Ramos (cell line): Measurements from ENCODE around the gene SIGLECL1.

Experiments used
- in situ Hi-C: fragments of 300-500 bp; cut with MboI; formaldehyde crosslinking; loops from one replicate; pipeline ENCODE4 v1.14.3; 2022; ENCODE audit warnings: low sequenced_read_pairs; ENCODE audit not compliant: unreplicated experiment

The SIGLECL1 gene

DNA sequence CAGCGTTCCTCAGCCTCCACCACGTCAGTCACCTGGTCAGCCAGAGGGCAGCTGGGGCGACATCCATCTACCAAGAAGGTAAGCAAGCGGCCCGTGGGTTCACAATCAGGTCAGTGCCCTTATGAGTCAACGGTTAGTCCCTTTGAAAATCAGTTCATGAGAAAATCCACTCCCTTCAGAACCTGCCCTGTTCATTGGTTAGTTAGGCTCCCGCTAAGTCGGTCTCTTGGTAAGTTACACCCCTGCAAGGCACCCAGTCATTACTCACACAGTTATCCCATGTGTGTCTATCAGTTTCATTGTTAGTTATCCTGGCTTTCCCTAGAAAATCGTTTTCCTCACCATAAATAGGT, 564 bp downstream of the SIGLECL1 start:
- in situ Hi-C loops: no loop called here

DNA sequence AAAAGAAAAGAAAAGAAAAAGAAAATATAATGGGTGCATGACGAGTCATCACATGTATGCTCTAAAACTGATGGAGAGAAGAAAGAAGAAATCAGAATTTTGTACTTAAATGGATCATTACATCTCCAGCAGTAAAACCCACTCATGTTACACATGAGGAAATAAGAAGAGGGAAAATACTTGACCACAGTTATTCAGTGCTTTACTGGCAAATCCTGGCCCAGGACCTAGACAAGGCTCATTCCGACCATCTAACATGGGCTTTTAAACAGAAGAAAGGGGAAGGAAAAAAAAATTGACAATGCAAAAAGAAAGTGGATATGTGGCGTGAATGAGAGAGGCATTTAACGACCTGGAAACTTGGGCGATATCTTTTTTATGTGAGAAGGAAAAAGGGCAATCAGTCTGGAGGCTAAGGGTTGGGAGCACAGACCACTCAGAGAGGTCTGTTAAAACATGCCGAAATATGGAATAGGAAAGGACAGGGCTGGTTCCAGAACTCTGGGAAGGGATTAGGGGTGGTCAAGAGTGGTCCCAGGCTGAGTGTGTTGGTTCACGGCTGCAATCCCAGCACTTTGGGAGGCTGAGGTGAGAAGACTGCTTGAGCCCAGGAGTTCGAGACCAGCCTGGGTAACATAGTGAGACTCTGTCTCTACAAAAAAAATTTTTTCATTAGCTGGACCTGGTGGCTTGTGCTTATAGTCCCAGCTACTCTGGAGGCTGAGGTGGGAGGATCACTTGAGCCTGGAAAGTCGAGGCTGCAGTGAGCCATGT, 1.6 kb downstream of the SIGLECL1 start:
- in situ Hi-C loops: no loop called here

DNA sequence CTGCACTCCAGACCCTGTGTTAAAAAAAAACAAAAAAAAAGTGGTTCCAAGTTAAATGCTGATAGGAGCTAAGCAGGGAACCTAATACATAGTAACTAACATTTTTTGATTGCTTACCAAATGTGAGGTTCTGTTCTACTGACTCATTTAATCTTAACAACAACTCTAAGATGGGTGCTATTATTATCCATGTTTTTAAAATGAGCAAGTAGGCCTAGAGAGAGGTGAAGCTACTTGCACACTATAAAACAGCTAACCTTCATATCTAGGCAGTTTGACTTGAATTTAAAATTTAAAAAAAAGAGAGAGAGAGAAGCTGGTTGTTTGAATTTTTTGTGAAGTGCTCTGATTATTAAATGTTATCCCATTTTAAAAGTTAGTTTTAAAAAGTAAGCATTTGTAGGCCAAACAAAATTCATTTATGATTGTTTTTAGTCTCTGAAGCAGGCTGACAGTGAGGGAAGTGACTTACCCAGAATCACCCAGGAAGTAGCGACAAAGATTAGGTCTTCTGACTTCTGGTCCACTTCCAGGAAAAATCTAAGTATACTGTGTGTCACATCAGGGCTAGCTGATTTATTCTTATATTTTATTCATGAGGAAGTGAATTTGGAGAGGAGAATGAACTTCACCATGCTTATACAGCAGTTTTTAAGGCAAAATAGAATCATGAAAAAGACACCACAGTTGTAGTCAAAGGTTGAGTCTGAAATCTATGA, 2.4 kb downstream of the SIGLECL1 start:
- in situ Hi-C loops: no loop called here

DNA sequence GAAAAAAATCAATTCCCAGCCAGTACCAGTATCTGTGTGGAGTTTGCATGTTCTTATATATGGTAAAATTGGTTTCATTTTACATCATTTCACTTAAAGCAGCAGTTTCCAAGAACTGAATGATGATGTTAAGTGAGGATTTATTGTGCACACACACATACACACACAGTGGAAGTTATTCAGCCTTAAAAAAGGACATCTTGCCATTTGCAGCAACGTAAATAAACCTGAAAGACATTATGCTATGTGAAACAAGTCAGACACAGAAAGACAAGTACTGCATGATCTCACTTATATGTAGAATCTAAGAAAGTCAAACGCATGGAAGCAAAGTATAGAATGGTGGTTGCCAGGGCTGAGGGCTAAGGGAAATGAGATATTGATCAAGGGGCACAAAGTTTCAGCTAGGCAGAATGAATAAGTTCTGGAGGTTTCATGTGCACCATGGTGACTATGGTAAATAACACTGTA, 5.3 kb downstream of the SIGLECL1 start:
- in situ Hi-C loops: no loop called here

DNA sequence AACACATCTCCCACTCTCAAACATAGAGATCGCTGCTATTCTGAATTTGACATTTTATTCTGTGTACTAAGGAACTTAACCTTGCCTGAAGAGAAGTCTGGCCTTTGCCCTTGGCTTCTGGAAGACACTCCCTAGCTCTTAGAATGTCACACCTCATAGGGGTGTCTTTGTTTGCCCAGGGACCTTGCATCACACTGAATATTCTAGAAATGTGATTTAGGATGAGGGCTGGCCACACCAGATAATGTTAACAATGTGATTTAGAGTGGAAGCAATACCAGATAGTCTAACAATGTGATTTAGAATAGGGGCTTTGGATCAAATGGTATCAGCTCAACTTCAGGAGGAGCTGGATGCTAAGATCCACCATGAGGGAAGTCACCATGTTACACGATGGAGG, 6.6 kb downstream of the SIGLECL1 start:
- in situ Hi-C loops: no loop called here

DNA sequence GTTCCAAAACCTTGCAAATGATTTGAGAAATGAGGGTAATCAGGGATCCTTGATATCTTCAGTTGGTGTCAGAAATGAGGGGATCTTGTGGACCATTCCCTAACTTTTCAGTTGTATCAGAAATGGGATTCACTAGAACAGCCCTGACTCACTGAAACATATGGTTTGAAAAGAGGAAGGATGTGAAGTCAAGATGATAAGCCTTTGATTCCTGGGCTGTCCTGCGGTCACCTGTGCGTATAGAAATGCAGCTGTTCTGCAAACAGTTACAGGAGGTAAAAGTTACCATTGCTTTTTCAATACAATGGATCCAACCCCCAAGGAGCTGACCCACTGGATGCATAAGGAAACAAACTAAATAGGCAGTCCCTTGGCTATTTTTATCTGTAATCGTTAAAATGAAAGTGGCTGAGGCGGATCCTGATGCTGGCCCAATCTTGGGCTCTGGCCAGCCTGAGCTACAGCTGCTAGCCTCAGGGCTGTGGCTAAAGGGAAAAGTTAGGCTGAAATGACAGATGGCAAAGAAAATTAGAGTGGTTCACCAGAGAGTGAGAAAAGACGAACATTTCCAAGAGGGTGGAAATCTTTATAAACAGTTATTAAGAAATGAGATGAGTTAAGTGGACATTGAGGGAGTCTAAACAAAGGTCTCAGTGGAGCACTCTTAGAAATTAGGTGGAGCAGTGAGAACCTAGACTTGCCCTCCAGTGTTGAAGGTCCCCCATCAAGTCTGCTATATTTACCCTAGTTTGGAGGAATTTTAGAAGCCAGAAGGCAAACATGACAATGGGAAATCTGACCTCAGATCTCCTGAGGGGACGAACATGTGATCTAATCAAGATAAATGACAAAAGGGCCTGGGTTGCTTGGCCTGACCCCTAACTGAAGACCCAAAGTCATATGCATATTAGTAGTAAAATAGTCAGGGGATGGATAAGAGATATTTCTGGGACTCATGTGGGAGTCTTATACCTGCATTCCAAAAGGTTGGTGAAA, 7.6 kb downstream of the SIGLECL1 start:
- in situ Hi-C loops: no loop called here

DNA sequence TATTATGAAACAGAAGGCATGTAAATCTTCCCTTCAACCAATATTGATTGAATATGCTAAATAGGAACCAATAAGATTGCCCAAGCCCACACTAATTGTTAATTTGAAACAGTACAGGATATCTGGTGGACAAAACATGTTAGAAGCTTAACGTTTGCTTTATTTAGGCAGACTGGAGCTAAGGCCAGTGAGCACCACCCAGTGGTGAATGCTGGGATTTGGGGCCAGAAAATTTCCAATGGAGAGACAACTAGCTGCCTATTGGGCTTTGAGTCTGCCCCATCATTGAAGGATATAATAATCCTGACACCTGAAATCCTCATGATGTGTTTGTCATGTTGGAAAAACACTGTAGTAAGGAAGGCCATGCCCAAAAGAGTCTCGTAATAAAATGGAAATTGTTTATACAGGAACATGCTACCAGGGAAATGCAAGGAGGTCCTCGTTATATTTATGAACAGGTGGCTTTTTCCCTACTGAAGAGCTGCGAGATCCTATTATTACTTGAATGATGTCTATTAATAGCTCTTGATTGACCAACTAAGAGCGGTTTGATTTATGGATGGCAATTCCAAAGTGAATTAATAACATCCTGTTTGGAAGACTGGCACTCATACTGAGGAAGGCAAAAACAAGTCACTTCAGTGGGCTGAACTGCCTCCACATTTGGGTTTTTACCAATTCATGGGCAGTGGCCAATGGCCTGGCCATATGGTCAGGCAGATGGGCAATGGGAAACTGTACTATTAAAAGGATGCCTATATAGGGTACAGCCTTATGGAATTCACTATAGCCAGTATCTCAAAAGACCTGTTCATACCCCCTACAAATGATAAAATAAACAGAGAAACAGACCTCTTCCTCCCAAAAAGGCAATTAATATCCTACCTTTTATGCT, 8.7 kb downstream of the SIGLECL1 start:
- in situ Hi-C loops: no loop called here

DNA sequence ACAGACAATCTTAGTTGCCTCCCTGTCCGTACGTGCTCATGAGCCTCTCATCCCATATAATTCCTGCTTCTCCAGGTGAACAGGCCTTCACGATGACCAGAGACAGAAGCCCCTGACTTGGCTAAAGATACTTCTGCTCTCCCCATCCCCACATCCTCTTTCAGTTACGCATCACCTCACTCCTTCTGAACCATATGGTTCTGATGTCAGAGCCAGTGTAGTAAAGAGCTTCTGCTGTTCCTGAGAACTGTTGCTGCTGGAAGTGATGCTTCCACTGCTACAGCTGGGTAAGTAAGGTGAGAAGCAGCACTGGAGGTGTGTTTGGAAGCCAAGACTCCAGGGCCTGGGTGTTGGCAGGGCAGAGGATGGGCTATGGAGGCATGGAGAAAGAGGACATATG, 12.9 kb downstream of the SIGLECL1 start:
- in situ Hi-C loops: no loop called here

DNA sequence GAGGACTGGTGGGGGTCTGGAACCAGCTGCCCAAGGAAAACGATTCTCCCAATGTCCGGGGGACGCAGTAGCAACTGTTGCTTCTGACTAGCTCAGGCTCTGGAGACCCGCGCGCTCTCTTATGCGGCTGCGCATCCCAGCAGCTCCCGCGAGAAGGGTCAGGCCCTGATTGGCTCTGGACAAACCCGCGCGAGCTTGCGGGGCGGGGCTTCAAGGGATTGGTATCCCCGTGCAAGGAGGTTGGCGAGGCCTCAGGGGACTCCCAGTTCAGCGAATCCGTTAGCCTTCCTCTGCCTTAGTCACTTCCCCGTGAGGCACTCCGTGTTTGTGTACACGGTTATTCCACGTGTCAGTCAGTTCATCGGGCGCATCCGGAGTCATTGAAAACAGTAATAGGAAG, 20.2 kb downstream of the SIGLECL1 start:
- in situ Hi-C loops: no loop called here

DNA sequence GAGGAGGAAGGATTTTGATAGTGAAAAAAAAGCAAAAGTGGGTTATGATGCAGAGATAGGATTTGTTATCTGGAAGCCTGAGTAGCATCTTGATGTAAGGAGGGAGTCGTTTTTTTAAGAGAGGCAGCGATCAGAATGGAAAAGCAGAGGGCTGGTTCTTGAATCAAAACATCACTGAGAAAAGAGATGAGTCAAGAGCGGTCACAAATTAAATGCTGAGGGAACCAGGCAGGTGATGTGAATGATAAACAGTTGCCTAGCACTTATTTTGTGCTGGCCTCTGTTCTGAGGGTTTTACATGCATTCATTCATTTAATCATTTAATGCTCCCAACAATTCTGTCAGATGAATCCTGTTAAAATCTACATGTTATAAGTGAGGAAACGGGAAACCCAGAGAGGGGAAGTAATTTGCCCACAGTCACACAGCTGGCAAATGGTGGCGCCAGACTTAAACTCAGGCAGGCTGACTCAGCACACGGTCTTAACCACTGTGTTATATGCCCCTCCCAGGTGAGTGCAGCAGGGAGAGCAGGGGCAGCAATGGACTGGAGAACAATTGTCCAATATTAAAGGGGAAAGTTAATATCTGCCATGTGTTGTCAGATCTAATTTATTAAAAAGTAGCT, 21.4 kb downstream of the SIGLECL1 start:
- in situ Hi-C loops: no loop called here

DNA sequence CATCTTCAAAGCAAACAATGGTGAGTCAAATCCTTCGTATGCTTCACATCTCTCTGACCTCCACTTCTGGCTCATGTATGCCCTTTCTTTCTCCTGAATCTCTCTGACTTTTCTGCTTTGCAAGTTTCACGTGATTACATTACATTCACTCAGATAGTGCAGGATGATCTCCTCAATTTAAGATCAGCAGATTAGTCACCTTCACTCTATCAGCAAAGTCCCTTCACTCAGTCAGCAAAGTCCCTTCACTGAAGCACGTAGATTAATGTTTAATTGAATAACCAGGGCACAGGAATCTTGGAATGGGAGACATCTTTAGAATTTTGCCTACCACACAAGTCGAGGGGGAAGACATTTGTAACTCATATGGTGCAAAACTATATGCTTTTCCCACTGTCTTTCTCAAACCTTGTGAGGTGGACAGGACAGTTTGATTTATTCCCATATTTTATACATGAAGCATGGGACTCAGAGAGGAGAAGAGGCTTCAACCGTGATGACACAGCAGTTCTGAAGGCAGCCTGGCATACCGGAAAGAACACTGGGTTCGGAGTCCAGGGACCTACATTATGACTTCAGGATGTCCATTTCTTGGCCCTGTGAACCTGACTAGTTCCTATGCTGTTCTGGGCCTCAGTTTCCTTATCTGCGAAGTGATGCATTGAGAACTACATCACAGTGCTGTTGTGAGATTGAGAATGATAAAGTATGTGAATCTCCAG, 23.3 kb downstream of the SIGLECL1 start:
- in situ Hi-C loops: no loop called here

DNA sequence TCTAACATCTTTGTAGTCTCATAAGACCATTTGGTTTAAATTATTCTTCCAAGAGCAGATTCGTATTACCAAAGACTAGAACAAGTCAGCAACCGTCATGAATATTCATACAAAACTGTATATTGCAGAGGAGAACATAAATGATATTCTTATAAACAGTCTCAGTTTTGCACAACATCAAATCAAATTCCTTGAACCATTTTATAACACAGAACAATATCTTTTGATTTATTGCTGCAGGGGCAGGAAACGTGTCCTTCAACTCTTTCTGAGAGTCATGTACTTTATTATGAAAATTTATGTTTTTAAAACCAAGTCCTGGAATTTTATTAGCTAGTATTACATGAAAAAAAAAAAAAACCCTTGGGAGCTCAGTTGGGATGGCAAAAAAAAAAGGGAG, 26.2 kb downstream of the SIGLECL1 start:
- in situ Hi-C loops: no loop called here

DNA sequence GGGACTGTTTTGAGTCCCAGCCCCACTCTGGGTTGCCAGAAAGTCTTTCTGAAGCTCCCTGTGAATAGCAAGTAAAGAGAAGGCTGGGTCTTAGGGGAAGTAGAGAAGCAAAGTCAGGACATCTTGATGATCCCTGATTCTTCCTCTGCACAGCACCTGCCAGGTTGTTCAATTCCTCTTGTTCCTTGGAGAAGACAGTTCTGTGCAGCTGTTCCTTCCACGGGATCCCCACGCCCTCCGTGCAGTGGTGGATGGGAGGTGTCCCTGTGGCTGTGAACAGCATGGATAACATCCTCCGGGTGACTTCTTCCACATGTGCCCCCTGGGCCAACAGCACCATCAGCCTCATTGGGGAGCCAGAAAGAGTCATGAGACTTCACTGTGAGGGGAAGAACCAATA, 31.5 kb downstream of the SIGLECL1 start:
- in situ Hi-C loops: no loop called here

DNA sequence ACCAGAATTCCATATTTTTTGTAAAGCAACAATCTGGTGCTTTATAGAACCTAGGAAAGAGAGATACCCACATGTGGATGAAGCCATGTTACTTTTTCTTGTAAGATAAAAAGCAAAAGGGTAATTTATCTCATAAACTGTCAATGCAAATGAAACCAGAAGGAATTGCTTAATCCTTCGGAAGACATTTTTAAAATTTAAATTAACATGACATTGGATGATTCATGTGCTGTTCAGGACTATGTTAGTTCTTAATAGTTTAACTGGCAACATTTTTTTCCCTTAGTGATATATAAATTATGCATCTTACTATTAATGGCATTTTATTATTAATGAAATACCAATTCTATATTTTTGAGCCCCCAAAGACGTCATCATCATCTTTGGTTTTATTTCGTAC, 34.8 kb downstream of the SIGLECL1 start:
- in situ Hi-C loops: no loop called here

DNA sequence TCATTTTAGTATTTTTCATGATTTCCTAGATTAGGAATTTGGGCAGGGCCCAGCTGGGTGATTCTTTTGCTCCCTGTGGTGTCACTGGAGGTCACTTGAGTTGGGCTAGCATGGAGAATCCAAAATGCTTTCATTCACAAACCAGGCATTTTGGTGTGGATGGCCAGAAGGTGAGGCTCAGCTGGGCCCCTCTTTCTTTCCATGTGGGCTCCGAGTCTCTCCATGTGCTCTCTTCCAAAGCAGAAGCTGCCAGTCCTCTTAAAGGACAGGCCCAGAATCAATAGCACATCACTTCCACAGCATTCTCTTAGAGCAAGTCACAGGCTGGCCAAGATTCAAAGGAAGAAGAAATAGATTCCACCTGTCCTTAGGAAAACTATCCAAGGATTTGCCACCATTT, 38.8 kb downstream of the SIGLECL1 start:
- in situ Hi-C loops: no loop called here

DNA sequence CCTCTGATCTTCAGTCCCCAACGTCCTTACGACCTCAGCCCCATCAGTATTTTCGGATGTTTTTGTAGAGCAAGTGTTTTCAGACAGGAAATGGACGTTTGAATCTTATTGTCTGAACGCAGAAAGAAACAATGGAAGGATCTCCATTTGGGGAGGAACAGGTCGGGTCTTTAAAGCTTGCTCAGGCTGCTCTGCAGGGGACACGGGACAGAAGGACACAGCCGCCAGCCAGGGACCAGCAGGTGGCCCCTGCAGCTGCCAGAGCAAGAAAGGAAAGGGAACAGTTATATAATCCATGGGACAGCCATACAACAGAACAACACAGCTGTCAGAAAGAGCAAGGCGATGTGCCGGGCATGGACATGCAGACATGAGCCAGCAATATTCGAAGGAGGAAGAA, 42.1 kb downstream of the SIGLECL1 start:
- in situ Hi-C loops: no loop called here

DNA sequence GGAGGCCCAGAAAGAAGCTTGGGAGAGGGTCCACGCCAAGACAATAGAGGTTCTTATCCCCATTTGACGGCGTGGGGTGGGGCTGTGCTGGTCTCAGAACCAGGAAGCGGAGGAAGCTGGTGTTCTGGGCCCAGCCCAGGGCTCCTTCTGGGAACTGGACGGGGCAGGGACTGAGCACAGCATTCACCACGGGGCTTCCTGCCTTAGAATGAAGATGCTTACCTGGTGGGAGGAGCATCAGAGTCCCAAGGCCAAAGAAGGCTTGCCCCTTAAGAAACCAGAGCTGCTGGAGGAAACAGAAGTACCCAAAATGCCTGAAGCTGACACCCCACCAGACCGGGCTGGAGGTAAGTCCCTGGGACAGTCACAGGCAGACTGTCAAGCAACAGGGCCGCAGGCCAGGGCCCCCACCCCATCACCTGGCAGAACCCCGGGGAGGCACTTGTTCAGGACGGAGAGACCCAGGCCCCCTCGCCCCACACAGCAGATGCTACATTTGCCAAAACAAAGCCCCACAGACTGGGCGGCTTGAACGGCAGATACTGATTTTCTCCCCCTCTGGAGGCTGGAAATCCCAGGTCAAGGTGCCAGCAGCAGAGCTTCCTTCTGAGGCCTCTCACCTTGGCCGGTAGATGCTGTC, 42.8 kb downstream of the SIGLECL1 start:
- in situ Hi-C loops: no loop called here
